Measurements from ENCODE around the gene IGFN1.

DNA sequence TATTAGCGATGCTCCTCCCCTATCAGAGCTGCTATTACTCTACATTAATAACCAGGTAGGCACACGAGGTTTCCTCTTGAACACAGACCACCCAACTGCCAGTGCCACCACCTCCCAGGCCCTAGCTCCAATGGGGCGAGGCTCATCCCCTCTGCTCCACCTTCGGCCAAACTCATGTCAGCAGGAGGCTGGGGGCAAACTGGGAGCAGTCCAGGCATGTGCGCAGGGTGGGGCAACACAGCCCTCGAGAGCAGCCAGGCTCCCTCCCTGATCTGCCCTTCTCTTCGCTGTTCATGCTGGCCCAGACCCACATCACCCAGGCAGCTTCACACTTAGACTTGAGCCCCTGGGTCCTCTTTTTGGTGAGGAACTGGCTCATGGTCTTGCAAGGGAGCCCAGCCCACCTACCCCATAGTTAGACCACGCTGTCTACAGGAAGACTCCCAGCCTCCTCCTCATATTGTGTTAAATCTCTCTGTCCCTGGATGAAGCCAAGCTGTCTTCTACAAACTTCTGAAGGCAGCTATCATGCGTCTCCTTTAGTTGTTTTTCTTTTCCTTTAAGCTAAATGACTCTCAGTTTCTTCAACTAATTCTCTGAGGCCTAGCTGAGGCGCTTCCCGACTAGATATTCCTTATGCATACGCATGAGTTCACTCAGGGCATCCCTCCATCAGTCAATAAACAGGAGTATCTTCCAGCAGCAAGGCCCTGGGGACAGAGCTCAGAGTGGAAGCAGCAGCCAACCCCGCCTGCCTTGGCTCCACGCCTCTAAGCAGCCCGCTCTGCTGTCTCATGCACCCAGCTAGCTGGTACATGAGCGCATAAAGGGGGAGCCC lies 48.4 kb upstream of the IGFN1 start:
- TF ChIP-seq POLR2A (IDR thresholded peaks at IDR 0.05): no peak
- TF ChIP-seq EP300 (IDR thresholded peaks at IDR 0.05): no peak
